ENCODE results near the gene PXDC1.
"Not testable (repeated sequence)": the region's sequence is repeated elsewhere in the genome, so short reads cannot be mapped to it uniquely, and the experiment has no call there.

The PXDC1 gene

DNA sequence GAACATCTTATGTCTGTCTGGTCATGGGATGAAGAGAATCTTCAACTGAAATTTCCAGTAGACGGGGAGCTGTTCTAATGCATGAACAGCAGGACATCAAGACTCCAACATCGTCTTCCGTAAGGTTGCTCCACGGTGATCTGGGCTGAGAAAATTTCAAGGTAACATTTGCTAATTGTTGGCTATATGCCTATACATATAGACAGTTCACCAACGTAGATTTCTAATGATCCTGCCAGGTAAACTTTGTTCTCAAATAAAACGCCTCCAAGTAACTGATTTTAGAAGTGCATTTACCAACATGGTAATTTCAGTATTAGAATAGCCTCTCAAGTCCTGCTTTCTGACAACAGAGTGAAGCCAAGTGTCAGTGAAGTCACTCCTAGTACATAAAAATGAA, 11.3 kb upstream of the PXDC1 start:
- no peak for DNase-seq (ENCODE audit: low read depth, low spot score)

DNA sequence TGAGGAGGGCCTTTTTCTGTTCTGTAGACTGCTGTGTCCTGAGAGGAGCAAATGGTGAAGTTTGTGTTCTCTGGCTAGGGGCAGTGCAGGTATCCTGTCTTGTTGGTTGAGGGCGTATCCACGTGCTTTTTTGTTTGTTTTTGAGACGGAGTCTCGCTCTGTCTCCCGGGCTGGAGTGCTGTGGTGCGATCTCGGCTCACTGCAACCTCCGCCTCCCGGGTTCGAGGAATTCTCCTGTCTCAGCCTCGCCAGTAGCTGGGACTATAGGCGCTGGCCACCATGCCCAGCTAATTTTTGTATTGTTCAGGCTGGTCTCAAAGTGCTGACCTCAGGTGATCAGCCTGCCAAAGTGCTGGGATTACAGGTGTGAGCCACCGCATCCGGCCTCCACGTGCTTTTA, 10.8 kb upstream of the PXDC1 start:
- no peak for DNase-seq (ENCODE audit: low read depth, low spot score)

DNA sequence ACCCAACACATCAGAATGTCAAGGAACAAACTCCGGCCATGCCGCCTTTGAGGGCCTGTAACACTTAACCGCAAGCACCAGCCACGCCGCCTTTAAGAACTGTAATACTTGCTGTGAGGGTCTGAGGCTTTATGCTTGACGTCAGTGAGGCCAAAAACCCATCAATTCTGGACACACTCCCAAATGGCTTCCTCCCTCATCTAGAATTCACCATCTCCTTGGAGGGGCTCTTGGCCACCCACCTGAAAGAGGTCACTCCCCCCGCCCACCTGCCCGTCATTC, 10.4 kb upstream of the PXDC1 start:
- DNase-seq (ENCODE audit: low read depth, low spot score): no peak

GRCh38 chr6:3759646-3760232, 8.2 kb upstream of the PXDC1 start:
- DNase-seq (ENCODE audit: low read depth, low spot score): peak; percentile 84

DNA sequence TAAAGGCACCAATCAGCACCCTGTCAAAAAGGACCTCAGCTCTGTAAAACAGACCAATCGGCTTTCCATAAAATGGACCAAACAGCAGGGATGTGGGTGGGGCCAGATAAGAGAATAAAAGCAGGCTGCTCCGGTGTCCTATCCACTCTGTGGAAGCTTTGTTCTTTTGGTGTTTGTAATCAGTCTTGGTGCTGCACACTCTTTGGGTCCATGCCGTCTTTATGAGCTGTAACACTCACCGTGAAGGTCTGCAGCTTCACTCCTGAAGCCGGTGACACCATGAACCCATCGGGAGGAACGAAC, 7.3 kb upstream of the PXDC1 start:
- no peak for DNase-seq (ENCODE audit: low read depth, low spot score)

GRCh38 chr6:3757998-3758841, 6.7 kb upstream of the PXDC1 start:
- DNase-seq (ENCODE audit: low read depth, low spot score): not testable (repeated sequence)

- no peak for DNase-seq (ENCODE audit: low read depth, low spot score)
These were observed 5.7 kb upstream of the PXDC1 start for GRCh38 chr6:3757241-3757641.

GRCh38 chr6:3756546-3756945, 5.0 kb upstream of the PXDC1 start:
- no peak for DNase-seq (ENCODE audit: low read depth, low spot score)

- DNase-seq (ENCODE audit: low read depth, low spot score): no peak
These were observed 4.4 kb upstream of the PXDC1 start for GRCh38 chr6:3755637-3756545.

GRCh38 chr6:3754776-3755175, 3.3 kb upstream of the PXDC1 start:
- no peak for DNase-seq (ENCODE audit: low read depth, low spot score)

DNA sequence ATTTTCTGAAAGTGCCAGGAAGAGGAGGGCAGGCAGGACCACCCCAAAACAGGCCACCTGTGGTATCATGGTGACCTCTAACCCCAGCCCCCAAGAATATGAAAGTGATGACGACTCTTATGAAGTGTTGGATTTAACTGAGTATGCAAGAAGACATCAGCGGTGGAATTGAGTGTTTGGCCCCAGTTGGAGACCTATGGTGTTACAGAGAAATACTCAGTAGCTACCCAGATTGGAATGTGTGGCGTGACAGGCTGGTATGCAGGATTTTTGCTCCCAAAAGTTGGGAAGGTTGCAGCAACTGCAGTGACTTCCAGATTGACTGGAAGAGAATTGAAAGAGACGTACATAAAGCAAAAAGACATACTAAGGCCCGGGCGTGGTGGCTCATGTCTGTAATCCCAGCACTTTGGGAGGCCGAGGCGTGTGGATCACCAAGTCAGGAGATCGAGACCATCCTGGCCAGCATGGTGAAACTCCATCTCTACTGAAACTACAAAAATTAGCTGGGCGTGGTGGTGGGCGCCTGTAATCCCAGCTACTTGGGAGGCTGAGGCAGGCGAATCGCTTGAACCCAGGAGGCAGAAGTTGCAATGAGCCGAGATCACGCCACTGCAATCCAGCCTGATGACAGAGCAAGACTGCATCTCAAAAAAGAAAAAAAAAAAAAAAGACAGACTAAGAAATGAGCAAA, 2.7 kb upstream of the PXDC1 start:
- not testable (repeated sequence) for DNase-seq (ENCODE audit: low read depth, low spot score)

DNA sequence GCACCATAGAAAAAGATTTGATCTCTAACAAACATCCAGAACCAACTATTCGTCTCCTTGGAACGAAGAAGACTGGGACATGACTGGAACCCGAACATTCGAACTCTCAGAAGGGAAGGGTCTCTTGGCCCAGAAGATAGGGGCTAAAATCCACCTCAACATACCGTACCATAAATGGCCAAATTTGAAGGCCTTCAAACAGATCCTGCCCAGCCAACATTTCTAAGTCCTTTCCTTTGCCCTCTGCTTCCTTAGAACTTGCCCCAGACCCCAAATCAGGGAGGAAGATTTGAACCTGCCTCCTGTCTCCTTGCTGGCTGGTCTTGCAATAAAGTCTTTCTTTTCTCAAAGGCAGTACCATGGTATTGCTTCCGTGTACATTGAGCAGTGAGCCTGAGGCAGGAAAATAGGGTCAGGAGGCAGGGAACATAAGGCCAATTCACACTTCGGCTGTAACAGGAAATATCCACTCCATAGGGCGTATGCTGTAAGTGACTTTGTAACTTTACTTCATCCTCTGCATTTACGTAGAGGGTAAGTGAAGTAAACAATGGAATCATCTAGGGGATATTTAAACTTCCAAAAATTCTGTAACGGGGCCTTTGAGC, 1.8 kb upstream of the PXDC1 start:
- no peak for DNase-seq (ENCODE audit: low read depth, low spot score)

DNA sequence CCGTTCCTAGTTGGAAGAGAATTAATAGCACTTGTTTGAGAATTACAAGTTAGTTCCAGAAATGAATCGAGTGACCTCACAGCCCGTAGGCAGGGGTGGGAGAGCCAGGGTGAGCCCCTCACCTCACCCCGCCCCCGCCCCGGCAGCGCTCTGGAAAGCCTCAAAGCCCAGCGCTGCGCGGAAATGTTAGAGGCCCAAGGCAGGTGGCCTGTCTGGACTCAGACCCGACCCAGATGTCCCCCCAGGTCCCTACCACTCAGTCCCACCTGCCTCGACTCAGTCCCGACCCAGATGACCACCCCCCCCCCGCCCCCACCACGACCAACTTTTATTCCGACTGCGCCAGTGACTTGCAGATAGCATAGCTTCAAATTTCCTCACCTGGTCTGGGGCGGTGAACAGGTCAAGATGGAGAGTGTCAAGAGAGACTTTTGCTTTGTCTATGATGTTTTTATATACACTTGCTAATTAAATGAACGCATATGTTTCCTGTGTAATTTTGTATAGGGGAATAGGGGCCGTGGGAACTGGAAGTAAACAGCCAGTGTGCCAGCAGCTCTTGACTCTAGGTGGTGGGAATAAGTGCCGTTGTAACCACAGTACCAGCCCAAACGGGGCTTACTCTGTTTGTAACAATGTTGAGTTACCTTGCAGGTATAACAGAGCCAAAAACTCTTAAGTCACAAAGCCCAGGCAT, 1.2 kb upstream of the PXDC1 start:
- no peak for DNase-seq (ENCODE audit: low read depth, low spot score)

DNA sequence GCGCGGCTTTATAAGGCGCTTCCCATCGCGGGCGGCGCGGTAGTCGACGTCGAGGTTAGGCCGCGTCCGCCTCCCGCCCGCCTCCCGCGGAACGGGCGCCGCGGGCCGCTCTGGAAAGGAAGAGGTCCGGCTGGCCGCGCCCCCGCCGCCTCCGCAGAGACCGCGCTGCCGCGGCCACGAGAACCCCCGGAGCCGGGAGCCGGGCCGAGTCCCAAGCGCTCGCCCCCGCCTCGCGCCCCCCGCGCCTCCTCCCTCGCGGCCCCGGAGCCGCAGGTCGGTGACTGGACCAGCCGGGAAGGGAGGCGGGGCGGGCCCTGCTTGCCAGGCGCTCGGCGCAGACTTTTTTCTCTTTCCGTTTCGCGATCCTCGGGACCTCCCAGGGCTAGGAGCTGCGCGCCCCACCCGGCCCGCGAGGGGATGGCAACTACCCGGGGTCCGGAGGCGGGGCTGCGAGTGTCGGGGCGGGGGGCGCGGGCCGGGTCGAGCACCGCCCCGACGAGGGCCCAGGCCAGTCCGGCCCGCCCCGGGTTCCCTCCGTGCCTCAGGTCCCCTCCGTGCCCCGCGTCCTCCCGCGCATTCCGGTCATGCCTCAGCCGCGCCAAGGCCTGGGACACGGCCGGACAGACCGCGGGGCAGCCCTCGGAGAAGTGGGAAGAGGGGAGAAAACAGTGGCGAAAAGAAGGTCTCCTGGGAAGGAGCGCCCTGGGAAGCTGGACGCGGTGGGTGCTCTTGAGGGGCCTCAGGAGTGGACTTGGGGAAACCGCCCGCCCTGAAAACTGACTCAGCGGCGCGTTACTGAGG, 417 bp upstream of the PXDC1 start:
- peak; percentile 98 for DNase-seq (ENCODE audit: low read depth, low spot score)

GRCh38 chr6:3750317-3751076, 1.0 kb downstream of the PXDC1 start:
- DNase-seq (ENCODE audit: low read depth, low spot score): peak; percentile 88

- DNase-seq (ENCODE audit: low read depth, low spot score): peak; percentile 87
These were observed 1.6 kb downstream of the PXDC1 start for GRCh38 chr6:3749977-3750316.

DNA sequence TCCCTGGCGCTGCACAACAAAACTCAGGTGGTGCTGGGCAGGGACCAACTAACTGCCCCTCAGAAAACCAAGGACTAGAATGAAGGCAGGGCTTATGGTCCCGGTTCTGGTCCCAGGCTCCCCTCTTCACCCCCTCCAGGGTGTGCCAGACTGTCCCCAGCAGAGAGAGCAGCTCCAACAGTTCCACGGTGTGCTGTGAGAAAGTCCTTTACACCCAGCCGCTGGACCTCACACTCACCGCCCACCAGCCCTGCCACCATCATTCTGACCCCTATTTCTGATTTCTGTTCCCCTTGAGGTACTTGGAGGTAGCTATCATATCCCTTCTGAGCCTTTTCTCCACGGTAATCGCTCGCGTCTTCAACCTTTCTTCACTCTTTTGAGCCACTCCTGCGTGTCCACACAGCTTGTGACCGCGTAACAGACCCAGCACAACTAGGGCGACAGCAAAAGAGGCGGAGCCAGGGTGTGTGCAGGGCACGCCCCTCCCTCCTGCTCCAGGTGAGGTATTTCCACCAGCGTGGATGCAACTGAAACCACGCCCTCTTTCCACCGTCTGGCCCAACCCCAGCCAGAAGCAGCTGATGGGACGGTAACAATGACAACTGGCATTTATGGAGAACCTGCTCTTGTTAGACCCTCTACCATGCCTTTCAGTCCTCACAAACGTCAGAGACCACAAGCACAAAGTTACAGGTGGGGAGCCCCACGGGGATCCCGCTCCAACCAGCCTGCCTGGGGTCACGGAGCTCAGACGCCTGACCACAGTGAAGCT, 2.3 kb downstream of the PXDC1 start:
- DNase-seq (ENCODE audit: low read depth, low spot score): peak; percentile 35

- peak; percentile 79 for DNase-seq (ENCODE audit: low read depth, low spot score)
These were observed 3.1 kb downstream of the PXDC1 start for GRCh38 chr6:3748208-3749066.
